GM18505 (cell line): ENCODE results near the gene FGF14.
A peak's percentile ranks its signal among the peaks of the same experiment; 100 is the strongest.

Experiments used
- ATAC-seq: cut with Tn5 transposase; IDR thresholded peaks from one replicate; pipeline ENCODE4 v1.9.1; 2021; ENCODE audit not compliant: unreplicated experiment
- POLR2A ChIP-seq: IDR thresholded peaks from 4 replicates; pipeline ENCODE4 v1.6.1; 2011; ENCODE audit warnings: borderline replicate concordance; ENCODE audit not compliant: insufficient read depth, insufficient read length; ENCODE audit errors: extremely low read depth

FGF14 gene

DNA sequence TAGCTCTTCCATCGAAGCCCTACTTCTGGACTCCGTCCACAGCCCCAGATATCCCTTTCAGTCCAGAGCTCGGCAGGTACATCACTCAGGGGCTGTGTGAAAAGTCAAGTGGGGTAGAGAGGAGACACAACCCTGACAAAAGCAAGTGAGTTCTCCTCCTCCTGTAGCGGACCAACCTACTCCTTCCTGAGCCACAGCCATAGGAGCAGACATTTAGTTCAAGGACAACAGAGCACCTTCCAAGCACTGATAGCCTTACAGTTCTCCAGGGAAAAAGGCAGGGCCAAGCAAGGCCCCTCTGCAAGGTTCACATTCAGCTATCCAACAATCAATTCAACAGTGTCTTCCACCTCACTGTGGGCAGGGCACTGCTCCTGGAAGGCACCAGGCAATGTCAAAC lies 89.0 kb downstream of the FGF14 start:
- ATAC-seq, result no peak
- TF ChIP-seq POLR2A, result no peak

DNA sequence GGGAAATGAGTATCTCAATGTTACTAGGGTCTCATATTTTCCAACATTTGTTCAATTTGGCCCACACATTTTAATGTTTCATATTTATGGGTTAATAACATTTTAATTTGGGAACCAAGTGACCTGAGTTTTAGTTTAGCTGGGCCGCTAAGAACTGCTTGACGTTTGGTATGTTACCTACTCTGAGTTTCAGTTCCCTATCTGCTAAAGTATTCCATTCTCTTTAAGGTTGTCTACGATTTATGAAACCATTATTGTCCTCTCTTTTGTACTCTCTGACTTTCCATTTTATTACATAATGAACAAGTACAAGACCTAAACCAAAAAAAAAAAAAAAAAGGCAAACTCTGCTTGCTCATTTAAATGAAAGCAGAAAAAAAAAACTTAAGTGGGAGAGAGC lies 89.9 kb downstream of the FGF14 start:
- TF ChIP-seq POLR2A, result no peak
- peak; percentile 70 for ATAC-seq

DNA sequence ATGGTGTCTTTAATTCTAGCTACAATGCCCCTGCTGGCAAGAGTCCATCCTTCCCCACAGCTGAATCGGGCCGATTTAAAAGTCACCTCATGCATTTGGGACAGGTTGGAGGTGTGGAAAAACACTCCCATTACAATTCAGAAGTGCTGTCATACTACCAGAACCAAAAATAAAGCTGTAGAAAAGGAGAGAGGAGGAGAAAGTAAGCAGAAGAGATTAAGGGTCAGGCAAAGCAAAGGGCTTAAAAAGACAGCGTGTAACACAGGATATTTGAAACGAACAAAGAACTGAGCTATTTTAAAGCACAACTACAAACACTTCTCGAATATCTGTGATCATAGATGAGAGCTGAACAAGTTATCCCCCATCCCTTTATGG lies 90.4 kb downstream of the FGF14 start:
- ATAC-seq, result no peak
- TF ChIP-seq POLR2A, result no peak

DNA sequence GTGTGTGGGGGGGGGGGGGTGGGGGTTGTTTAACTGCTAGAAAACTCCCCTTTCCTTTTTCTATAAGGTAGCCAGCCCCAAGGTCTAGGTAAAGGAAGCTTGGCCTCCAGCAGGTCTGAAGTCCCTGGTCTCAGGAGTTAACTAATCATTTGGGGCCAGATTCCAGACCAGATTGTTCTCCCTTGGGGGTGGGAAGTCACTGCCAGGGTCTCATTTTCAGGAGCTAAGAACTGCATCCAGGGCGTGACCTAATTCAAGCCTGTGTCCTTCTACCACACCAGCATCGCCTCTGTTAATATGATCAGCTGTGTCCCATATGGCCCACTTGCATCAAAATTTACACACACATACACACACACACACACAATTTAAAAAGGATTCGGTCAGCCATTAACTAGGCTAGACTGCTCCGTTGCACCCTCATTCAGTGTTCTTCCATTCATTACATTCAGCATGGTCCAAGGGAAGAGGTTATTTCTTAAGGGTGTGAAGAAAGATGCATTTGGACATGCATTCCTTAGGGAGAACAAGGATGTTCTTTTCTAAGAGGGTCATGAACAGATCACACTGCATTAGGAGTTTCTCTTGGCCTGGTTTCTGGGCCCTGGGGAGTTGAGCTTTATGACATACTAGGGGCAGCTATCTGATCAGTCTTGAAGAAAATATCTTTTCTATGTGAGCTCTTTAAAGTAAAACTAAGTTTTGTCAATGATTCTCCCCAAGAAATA lies 91.0 kb downstream of the FGF14 start:
- ATAC-seq, result no peak
- TF ChIP-seq POLR2A, result no peak

DNA sequence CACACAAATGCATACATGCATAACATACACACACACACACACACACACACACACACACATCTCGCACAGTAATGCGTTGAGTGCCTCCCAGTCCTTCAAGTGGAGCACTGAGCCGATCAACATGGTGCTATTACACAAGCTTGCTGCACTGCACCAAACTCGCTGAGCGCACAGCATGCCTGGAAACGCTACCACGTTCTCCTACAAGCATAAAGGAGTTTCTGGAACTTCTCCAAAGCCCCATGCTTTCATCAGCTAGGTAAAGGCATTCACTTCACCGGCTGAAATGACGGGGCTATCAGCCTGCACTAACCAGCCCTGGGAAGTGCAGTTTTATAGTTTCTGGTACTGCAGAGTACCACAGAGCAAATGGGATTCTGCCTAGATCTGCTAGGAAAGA lies 92.7 kb downstream of the FGF14 start:
- no peak for TF ChIP-seq POLR2A
- no peak for ATAC-seq

DNA sequence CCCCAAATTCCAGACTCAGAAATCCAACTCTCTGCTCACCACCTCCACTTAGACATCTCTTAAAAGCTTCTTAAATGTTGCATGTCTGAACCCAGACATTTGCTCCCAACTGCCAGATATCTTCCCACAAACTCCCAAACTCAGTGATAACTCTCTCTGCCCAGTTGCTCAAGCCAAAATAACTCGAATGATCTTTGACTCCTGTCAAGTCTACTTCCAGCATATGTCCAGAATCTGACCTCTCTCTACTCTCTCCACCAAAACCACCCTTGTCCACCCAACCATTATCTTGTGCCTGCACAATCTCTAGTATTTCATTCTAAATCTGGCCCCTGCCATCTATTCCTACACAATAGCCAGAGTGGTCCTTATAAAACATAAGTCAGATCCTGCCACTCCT lies 99.3 kb downstream of the FGF14 start:
- ATAC-seq, result no peak
- TF ChIP-seq POLR2A, result no peak

- no peak for ATAC-seq
- TF ChIP-seq POLR2A, result no peak
Measured at GRCh38 chr13:102300379-102300778, 101.5 kb downstream of the FGF14 start.

- no peak for TF ChIP-seq POLR2A
- ATAC-seq, result no peak
Measured at GRCh38 chr13:102299366-102299765, 102.5 kb downstream of the FGF14 start.

GRCh38 chr13:102298051-102298450 lies 103.8 kb downstream of the FGF14 start:
- no peak for TF ChIP-seq POLR2A
- no peak for ATAC-seq

DNA sequence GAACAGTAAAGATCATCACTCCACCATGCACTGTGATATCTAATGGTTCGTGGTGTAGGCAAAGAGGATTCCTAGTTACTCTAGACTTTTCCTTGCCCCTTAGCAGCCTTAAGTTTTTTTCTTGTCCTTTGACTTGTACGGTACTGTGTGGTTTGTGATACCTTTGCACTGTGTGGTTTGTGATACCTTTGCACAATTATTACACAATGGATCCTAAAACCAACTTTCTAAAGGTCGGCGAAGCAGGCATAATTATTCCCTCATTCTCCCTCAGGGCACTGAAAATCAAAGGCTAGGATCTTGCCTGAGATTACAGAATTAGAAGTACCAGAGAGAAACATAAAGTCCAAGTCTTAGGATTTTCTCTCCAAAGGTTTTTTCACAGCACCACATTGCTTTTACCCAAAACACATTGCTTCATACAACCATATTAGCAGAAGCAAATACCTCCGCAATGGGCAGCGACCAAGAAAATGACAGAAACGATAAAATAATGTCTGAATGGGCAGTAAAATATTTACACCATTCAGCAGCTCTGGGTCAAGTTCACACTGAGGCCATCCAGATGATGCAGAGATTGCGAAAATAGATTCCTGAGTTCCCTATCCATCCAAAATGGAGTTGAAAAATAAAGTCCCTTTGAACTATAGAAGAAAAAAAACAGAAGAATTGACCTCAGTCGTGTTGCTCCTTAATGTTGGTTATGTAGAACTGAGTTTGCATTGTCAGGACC lies 106.4 kb downstream of the FGF14 start:
- no peak for ATAC-seq
- no peak for TF ChIP-seq POLR2A

DNA sequence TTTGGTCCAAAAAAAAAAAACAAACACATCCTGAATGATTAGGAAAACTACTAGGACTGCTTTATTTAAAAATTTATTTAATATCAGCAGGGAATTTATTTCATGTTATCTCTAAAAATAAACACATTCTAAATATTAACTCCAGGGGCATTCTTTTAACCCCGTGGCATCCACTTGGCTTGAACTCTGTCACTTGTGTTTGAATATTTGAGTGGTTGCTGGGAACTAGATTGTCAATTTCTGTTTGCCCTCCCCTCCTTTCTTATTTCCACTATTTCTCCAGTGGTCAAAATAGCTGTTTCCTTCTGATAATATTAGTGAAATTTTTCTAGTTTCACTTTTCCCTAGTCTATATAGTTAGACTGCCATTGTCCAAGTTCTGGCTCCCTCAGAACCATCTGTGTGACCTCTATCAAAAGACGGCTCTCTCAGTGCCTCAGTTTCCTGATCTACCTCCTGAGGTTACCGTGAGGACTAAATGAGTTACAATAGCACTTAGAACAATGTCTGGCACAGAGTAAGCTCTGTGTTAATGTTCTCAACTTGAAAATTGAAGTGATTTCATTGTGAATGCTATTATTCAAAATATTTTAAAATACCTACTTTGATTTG lies 107.3 kb downstream of the FGF14 start:
- no peak for TF ChIP-seq POLR2A
- ATAC-seq, result no peak

GRCh38 chr13:102293723-102294122 lies 108.1 kb downstream of the FGF14 start:
- no peak for TF ChIP-seq POLR2A
- ATAC-seq, result no peak

DNA sequence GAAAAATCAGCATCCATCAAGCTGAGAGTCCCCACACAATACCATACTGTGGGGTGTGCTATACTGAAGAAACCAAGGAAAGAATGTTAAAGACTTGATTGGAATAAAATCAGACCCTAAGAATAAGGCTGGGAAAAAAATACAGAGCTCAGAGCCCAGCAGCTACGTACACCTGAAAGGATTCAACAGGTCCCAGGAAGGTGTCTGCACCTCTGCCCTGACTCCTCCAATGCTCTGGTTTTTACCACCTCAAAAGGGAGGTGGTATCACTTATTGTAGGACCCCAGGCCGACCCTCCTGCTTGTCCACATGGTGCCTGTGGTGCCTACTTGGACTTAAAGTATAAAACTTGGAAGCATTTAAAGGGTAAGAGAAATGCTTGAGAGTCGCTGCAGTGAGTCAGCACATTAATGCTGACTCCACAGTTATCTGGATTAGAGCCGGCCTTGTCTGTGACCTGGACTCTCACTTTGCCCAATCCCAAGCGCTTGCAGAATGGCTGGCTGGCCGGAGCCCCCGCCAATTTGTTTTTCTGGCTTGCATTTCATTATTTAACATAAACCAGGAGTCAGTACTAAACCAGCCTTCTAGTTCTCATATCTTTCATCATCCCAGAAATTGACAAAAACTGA lies 110.1 kb downstream of the FGF14 start:
- no peak for TF ChIP-seq POLR2A
- ATAC-seq, result no peak
